ENCODE data around the gene CFI. TPM values are rescaled to one million over a fixed set of nuclear protein-coding genes. Genes with fewer than 3 reads are reported as not detected.
A peak's percentile ranks its signal among the peaks of the same experiment; 100 is the strongest.

CFI gene
- total RNA-seq, 2 donors from 2014 or later = 1.6 to 6.8 TPM

- no peak overlapping the region for H3K27ac ChIP-seq
- no peak for TF ChIP-seq CTCF (IDR thresholded peaks at IDR 0.05)
- DNase-seq = no peak
- H3K4me3 ChIP-seq = no peak overlapping the region
- H3K36me3 ChIP-seq = no peaks in the 10 kb centered on the region
- H3K27me3 ChIP-seq = no peaks in the 10 kb centered on the region
- intact Hi-C loops (cut with DNase I) = no loop called here
- no peak overlapping the region for H3K9ac ChIP-seq (ENCODE audit: low read depth in 2 of 2, low read length in 2 of 2)
- no peaks in the 10 kb centered on the region for H3K9me3 ChIP-seq
- no peaks in the 10 kb centered on the region for H3K4me1 ChIP-seq
These were observed 35.2 kb upstream of the CFI start for GRCh38 chr4:109836985-109837384.

GRCh38 chr4:109833756-109834155 lies 32.0 kb upstream of the CFI start:
- Histone ChIP-seq H3K27me3 (no peaks in the 10 kb centered on the region), H3K4me3 (no peak overlapping the region), H3K9ac (ENCODE audit: low read depth in 2 of 2, low read length in 2 of 2) (no peak overlapping the region), H3K9me3 (no peaks in the 10 kb centered on the region), H3K27ac (no peak overlapping the region), H3K36me3 (no peaks in the 10 kb centered on the region), H3K4me1 (no peaks in the 10 kb centered on the region)
- DNase-seq = no peak
- TF ChIP-seq CTCF (IDR thresholded peaks at IDR 0.05) = no peak
- intact Hi-C loops (cut with DNase I) = no loop called here

GRCh38 chr4:109827672-109828071 lies 25.9 kb upstream of the CFI start, which contains the start of gene RRH:
Gene RRH (plus strand): TSS chr4:109827972. CDS start chr4:109828028, 56 bp downstream.
- no peaks in the 10 kb centered on the region for H3K9me3 ChIP-seq
- TF ChIP-seq CTCF (IDR thresholded peaks at IDR 0.05) = no peak
- H3K9ac ChIP-seq (ENCODE audit: low read depth in 2 of 2, low read length in 2 of 2) = no peak within 1 kb of the TSS
- no peak within 1 kb of the TSS for H3K4me3 ChIP-seq
- no peak for DNase-seq
- H3K4me1 ChIP-seq = no peaks in the 10 kb centered on the region
- no peaks in the 10 kb centered on the region for H3K27me3 ChIP-seq
- H3K36me3 ChIP-seq = peaks cover 5% of the 10 kb centered on the region
- intact Hi-C loops (cut with DNase I) = loop anchor here (5.0 to 10.0 kb wide), 2 partner anchors 147 to 405 kb away; no protein-coding TSS in a partner anchor
- H3K27ac ChIP-seq = no peak within 1 kb of the TSS

- DNase-seq = no peak
- no peak overlapping the region for H3K27ac ChIP-seq
- no peaks in the 10 kb centered on the region for H3K27me3 ChIP-seq
- H3K9me3 ChIP-seq = no peaks in the 10 kb centered on the region
- H3K4me1 ChIP-seq = no peaks in the 10 kb centered on the region
- TF ChIP-seq CTCF (IDR thresholded peaks at IDR 0.05) = peak; percentile 20
- intact Hi-C loops (cut with DNase I) = loop anchor here (5.0 to 10.0 kb wide), 2 partner anchors 148 to 404 kb away; no protein-coding TSS in a partner anchor
- no peak overlapping the region for H3K9ac ChIP-seq (ENCODE audit: low read depth in 2 of 2, low read length in 2 of 2)
- peaks cover 5% of the 10 kb centered on the region for H3K36me3 ChIP-seq
- no peak overlapping the region for H3K4me3 ChIP-seq
These were observed 24.9 kb upstream of the CFI start for GRCh38 chr4:109826719-109827118.

GRCh38 chr4:109821185-109821584 lies 19.4 kb upstream of the CFI start:
- intact Hi-C loops (cut with DNase I) = loop anchor here (10.0 kb wide), 1 partner anchor 154 kb away; no protein-coding TSS in a partner anchor
- Histone ChIP-seq H3K4me3 (no peak overlapping the region), H3K9ac (ENCODE audit: low read depth in 2 of 2, low read length in 2 of 2) (no peak overlapping the region), H3K27me3 (no peaks in the 10 kb centered on the region), H3K4me1 (peaks cover 8% of the 10 kb centered on the region), H3K27ac (no peak overlapping the region), H3K36me3 (peaks cover 5% of the 10 kb centered on the region), H3K9me3 (no peaks in the 10 kb centered on the region)
- no peak for DNase-seq
- TF ChIP-seq CTCF (IDR thresholded peaks at IDR 0.05) = no peak

Data from colonic mucosa (tissue), 4 donors.